ENCODE measurements around the gene MTRF1.

DNA sequence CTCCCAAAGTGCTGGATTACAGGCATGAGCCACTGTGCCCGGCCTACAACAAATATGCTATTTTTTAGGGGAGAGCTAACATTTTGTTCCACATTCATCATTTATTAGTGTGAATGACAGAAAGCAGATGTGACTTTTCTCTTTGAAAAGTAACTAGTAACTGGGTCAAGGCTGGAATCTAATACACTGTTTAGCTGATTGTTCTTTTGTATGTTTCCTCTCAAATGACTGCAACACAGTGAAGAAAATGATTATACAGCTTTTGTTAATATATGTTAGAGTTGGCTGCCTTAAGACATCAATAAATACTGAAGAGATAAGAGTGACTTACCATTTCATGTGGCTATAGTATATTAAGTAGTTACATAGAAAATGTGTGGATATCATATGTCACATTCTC, 27.0 kb downstream of the MTRF1 start:
- TF ChIP-seq EZH2 (optimal IDR thresholded peaks at IDR 0.05; ENCODE audit: low read depth, low read length): no peak
- TF ChIP-seq, protein P1, sequence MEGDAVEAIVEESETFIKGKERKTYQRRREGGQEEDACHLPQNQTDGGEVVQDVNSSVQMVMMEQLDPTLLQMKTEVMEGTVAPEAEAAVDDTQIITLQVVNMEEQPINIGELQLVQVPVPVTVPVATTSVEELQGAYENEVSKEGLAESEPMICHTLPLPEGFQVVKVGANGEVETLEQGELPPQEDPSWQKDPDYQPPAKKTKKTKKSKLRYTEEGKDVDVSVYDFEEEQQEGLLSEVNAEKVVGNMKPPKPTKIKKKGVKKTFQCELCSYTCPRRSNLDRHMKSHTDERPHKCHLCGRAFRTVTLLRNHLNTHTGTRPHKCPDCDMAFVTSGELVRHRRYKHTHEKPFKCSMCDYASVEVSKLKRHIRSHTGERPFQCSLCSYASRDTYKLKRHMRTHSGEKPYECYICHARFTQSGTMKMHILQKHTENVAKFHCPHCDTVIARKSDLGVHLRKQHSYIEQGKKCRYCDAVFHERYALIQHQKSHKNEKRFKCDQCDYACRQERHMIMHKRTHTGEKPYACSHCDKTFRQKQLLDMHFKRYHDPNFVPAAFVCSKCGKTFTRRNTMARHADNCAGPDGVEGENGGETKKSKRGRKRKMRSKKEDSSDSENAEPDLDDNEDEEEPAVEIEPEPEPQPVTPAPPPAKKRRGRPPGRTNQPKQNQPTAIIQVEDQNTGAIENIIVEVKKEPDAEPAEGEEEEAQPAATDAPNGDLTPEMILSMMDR (IDR thresholded peaks at IDR 0.05; ENCODE audit: low read length): no peak

Measured in MM.1S (cell line).